Epithelial cell of proximal tubule (primary cell): ENCODE data around the gene FBXO31. TPM values are rescaled to one million over a fixed set of nuclear protein-coding genes. Genes with fewer than 3 reads are reported as not detected.

Source experiments
- DNase-seq: peaks from one replicate; pipeline ENCODE4 v3.0.0-alpha.2; 2011; ENCODE audit warnings: low read depth
- H3K4me3 ChIP-seq: 2 replicates; pipeline ENCODE4 v1.5.1; 2011; ENCODE audit warnings: low read depth, mild to moderate bottlenecking, low read length
- CTCF ChIP-seq: conservative IDR thresholded peaks from 2 replicates; pipeline ENCODE4 v1.5.1; 2012; ENCODE audit warnings: low read depth, mild to moderate bottlenecking, low read length
- total RNA-seq: library from RNA; depleted of rRNA; stranded (reverse); fragments of >200 nt; gene quantifications from 2 replicates; pipeline ENCODE4 v1.2.3, GENCODE V29; 2015

Gene FBXO31
- total RNA-seq, 1 donor from 2014 or later = 18.0 TPM

GRCh38 chr16:87345726-87346424, 37.7 kb downstream of the FBXO31 start:
- TF ChIP-seq CTCF = no peak
- DNase-seq = no peak

GRCh38 chr16:87344931-87345631, 38.5 kb downstream of the FBXO31 start:
- no peak for DNase-seq
- no peak overlapping the region for H3K4me3 ChIP-seq
- no peak for TF ChIP-seq CTCF

More at GRCh38 chr16:87345726-87346424, 37.7 kb downstream of the FBXO31 start:
- no peak overlapping the region for H3K4me3 ChIP-seq

- no peak for DNase-seq
- H3K4me3 ChIP-seq = no peak overlapping the region
- no peak for TF ChIP-seq CTCF
Measured at GRCh38 chr16:87344165-87344930, 39.2 kb downstream of the FBXO31 start.

GRCh38 chr16:87343753-87344050, 39.9 kb downstream of the FBXO31 start:
- no peak overlapping the region for H3K4me3 ChIP-seq
- TF ChIP-seq CTCF = no peak
- DNase-seq = no peak

GRCh38 chr16:87342978-87343752, 40.4 kb downstream of the FBXO31 start:
- no peak for DNase-seq
- TF ChIP-seq CTCF = no peak
- H3K4me3 ChIP-seq = no peak overlapping the region

GRCh38 chr16:87342504-87342903, 41.1 kb downstream of the FBXO31 start:
- H3K4me3 ChIP-seq = no peak overlapping the region
- TF ChIP-seq CTCF = no peak
- DNase-seq = no peak
